Measurements from ENCODE around the gene CAPN5.

CAPN5 gene

DNA sequence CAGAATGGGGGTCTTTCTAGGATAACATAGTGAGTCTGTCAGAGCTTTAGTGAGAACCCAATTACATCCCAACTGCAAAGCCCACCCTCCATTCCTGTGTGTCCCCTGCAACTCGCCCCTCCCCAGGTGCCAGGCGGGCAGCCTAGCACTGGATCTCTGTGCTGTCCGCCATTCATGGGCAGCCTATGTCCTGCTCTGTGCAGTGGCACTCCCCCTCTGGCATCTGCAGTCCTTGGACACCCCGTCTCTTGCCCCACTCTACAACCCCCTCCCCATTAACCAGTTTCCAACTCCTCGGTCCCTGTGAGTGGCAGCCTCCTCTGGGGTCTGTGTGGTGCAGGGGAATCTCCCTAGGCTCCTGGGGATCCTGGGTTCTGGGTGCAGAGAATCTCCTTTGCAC lies 98.3 kb downstream of the CAPN5 start:
- Histone ChIP-seq H3K4me3 (ENCODE audit: low read length in 2 of 2) (no peak overlapping the region), H2BK5ac (ENCODE audit: low read length) (no peak overlapping the region), H3K4me2 (ENCODE audit: insufficient read depth, low read length, poor library complexity, severe bottlenecking) (no peak overlapping the region), H3K27me3 (ENCODE audit: control insufficient read depth in 3 of 3, insufficient read depth in 3 of 3, low read depth in 1 of 3, low read length in 3 of 3) (peaks cover 0 to 19% (median 0%) of the 10 kb centered on the region in 3 experiments), H3K23ac (ENCODE audit: low read depth, low read length, poor library complexity) (no peak overlapping the region), H3K4me1 (ENCODE audit: control insufficient read depth in 2 of 2, insufficient read depth in 1 of 2, low read depth in 1 of 2, low read length in 2 of 2) (peaks cover 0 to 1% of the 10 kb centered on the region in 2 donors), H2BK15ac (ENCODE audit: low read length) (no peak overlapping the region), H4K91ac (ENCODE audit: low read depth, low read length, poor library complexity) (no peak overlapping the region), H2BK12ac (ENCODE audit: low read length) (no peak overlapping the region), H3K27ac (replicated peaks; ENCODE audit: low read length) (no peak overlapping the region), H3K14ac (ENCODE audit: low read length) (no peak overlapping the region), H2AFZ (ENCODE audit: low read length) (no peak overlapping the region), H2AK5ac (ENCODE audit: low read depth, low read length) (peak overlapping the region; percentile 62), H2BK120ac (ENCODE audit: low read depth, low read length) (no peak overlapping the region), H3K18ac (ENCODE audit: low read length) (peak overlapping the region; percentile 83), H3K4ac (ENCODE audit: low read length) (no peak overlapping the region), H3K9me3 (replicated peaks in 1 of 2; ENCODE audit: control insufficient read depth in 2 of 2, insufficient read depth in 1 of 2, low read depth in 1 of 2, low read length in 2 of 2) (no peaks in the 10 kb centered on the region), H3K36me3 (replicated peaks in 1 of 2; ENCODE audit: control insufficient read depth in 2 of 2, insufficient read depth in 2 of 2, low read length in 2 of 2) (no peaks in the 10 kb centered on the region), H4K8ac (ENCODE audit: low read depth, low read length) (no peak overlapping the region), H3K9ac (ENCODE audit: low read depth, low read length, poor library complexity) (no peak overlapping the region), H3K79me1 (ENCODE audit: low read depth, low read length) (no peaks in the 10 kb centered on the region)
- DNase-seq (ENCODE audit: low spot score) = no peak
- no CpG with 5 or more reads among the region's 5 CpGs for WGBS, 2 donors (ENCODE audit: extremely low coverage in 2 of 2, insufficient read length in 2 of 2, insufficient replicate concordance in 1 of 2)

DNA sequence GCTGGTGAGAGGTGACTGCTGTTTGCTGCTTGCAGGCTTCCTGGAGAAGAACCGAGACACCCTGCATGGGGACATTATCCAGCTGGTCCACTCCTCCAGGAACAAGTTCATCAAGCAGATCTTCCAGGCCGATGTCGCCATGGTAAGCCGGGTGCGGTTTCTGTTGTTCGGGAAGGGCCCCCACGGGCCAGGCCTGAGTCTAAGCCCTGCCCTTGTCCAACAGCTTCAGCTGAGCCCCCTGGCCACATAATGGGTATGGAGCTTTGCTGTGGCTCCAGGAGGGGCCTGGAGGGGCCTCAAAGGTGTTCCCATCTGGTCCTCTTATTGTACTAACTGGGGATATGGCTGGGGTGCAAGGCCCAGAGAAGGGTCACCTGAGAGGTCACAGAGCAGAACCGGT lies 99.2 kb downstream of the CAPN5 start:
- Histone ChIP-seq H2BK5ac (ENCODE audit: low read length) (no peak overlapping the region), H3K14ac (ENCODE audit: low read length) (no peak overlapping the region), H4K91ac (ENCODE audit: low read depth, low read length, poor library complexity) (no peak overlapping the region), H3K9me3 (replicated peaks in 1 of 2; ENCODE audit: control insufficient read depth in 2 of 2, insufficient read depth in 1 of 2, low read depth in 1 of 2, low read length in 2 of 2) (no peaks in the 10 kb centered on the region), H3K18ac (ENCODE audit: low read length) (peak overlapping the region; percentile 21), H3K79me1 (ENCODE audit: low read depth, low read length) (no peaks in the 10 kb centered on the region), H3K36me3 (replicated peaks in 1 of 2; ENCODE audit: control insufficient read depth in 2 of 2, insufficient read depth in 2 of 2, low read length in 2 of 2) (no peaks in the 10 kb centered on the region), H3K4me1 (ENCODE audit: control insufficient read depth in 2 of 2, insufficient read depth in 1 of 2, low read depth in 1 of 2, low read length in 2 of 2) (peaks cover 0 to 11% of the 10 kb centered on the region in 2 donors), H2BK120ac (ENCODE audit: low read depth, low read length) (no peak overlapping the region), H3K27me3 (ENCODE audit: control insufficient read depth in 3 of 3, insufficient read depth in 3 of 3, low read depth in 1 of 3, low read length in 3 of 3) (peaks cover 0 to 9% (median 0%) of the 10 kb centered on the region in 3 experiments), H3K4me3 (ENCODE audit: low read length in 2 of 2) (no peak overlapping the region), H3K27ac (replicated peaks; ENCODE audit: low read length) (no peak overlapping the region), H3K4me2 (ENCODE audit: insufficient read depth, low read length, poor library complexity, severe bottlenecking) (no peak overlapping the region), H2BK15ac (ENCODE audit: low read length) (peak overlapping the region; percentile 59), H3K4ac (ENCODE audit: low read length) (no peak overlapping the region), H2AK5ac (ENCODE audit: low read depth, low read length) (no peak overlapping the region), H2AFZ (ENCODE audit: low read length) (no peak overlapping the region), H2BK12ac (ENCODE audit: low read length) (no peak overlapping the region), H3K9ac (ENCODE audit: low read depth, low read length, poor library complexity) (no peak overlapping the region), H3K23ac (ENCODE audit: low read depth, low read length, poor library complexity) (no peak overlapping the region), H4K8ac (ENCODE audit: low read depth, low read length) (no peak overlapping the region)
- no peak for DNase-seq (ENCODE audit: low spot score)
- no CpG with 5 or more reads among the region's 8 CpGs for WGBS, 2 donors (ENCODE audit: extremely low coverage in 2 of 2, insufficient read length in 2 of 2, insufficient replicate concordance in 1 of 2)

DNA sequence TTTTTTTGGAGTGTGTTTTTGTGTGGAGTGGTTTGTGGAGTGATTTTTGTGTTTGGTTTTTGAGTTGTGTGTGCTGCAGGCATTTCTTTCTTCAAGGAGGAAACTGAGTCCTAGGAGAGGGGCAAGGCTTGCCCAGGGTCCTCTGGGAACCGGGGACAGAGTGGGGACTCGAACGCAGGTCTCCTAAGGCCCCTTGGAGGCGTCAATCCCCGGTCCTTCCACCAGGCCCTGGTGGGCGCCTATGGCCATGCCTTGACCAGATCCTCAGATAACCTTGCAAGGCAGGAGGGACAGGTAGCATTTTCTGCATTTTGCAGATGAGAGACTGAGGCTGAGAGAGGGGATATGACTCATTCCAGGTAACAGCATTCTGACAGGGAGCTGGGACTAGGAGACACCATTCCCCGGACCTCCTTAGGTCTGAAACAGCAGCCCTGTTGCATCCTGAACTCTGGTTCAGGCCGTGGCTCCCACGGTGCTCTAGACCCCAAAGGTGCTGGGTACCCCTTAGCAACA lies 100.4 kb downstream of the CAPN5 start:
- Histone ChIP-seq H2AK5ac (ENCODE audit: low read depth, low read length) (peak overlapping the region; percentile 85), H3K4me3 (ENCODE audit: low read length in 2 of 2) (no peak overlapping the region), H3K27me3 (ENCODE audit: control insufficient read depth in 3 of 3, insufficient read depth in 3 of 3, low read depth in 1 of 3, low read length in 3 of 3) (no peaks in the 10 kb centered on the region), H3K4me1 (ENCODE audit: control insufficient read depth in 2 of 2, insufficient read depth in 1 of 2, low read depth in 1 of 2, low read length in 2 of 2) (peaks cover 5 to 19% of the 10 kb centered on the region in 2 donors), H3K18ac (ENCODE audit: low read length) (no peak overlapping the region), H3K36me3 (replicated peaks in 1 of 2; ENCODE audit: control insufficient read depth in 2 of 2, insufficient read depth in 2 of 2, low read length in 2 of 2) (no peaks in the 10 kb centered on the region), H3K4me2 (ENCODE audit: insufficient read depth, low read length, poor library complexity, severe bottlenecking) (no peak overlapping the region), H2BK5ac (ENCODE audit: low read length) (peak overlapping the region; percentile 49), H2BK15ac (ENCODE audit: low read length) (no peak overlapping the region), H4K91ac (ENCODE audit: low read depth, low read length, poor library complexity) (no peak overlapping the region), H3K14ac (ENCODE audit: low read length) (no peak overlapping the region), H3K9me3 (replicated peaks in 1 of 2; ENCODE audit: control insufficient read depth in 2 of 2, insufficient read depth in 1 of 2, low read depth in 1 of 2, low read length in 2 of 2) (no peaks in the 10 kb centered on the region), H2BK12ac (ENCODE audit: low read length) (peak overlapping the region; percentile 25), H4K8ac (ENCODE audit: low read depth, low read length) (no peak overlapping the region), H2AFZ (ENCODE audit: low read length) (no peak overlapping the region), H3K9ac (ENCODE audit: low read depth, low read length, poor library complexity) (peak overlapping the region; percentile 47), H3K4ac (ENCODE audit: low read length) (no peak overlapping the region), H3K23ac (ENCODE audit: low read depth, low read length, poor library complexity) (no peak overlapping the region), H2BK120ac (ENCODE audit: low read depth, low read length) (peak overlapping the region; percentile 32), H3K79me1 (ENCODE audit: low read depth, low read length) (no peaks in the 10 kb centered on the region), H3K27ac (replicated peaks; ENCODE audit: low read length) (no peak overlapping the region)
- no peak for DNase-seq (ENCODE audit: low spot score)
- no CpG with 5 or more reads among the region's 9 CpGs for WGBS, 2 donors (ENCODE audit: extremely low coverage in 2 of 2, insufficient read length in 2 of 2, insufficient replicate concordance in 1 of 2)

DNA sequence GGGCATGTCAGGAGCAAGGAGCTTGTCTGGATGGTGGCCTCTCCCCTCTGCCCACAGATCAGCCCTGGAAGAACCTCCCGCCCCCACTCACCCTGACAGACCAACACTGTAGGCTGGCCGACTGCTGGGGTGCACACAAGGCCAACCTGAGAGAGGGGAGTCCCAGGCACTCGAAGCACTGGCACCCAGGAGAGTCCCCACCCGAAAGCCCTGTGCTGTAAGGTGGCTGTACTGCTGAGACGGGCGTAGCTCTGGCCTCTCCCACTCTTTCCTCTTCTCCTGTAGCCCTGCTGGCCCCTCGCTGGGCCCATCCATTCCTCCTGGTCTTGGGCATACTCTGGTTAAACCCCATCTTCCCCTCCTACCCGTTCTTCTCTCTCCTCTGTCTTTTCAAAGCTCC lies 101.0 kb downstream of the CAPN5 start:
- no peak overlapping the region for H3K4me2 ChIP-seq (ENCODE audit: insufficient read depth, low read length, poor library complexity, severe bottlenecking)
- no CpG with 5 or more reads among the region's 8 CpGs for WGBS, 2 donors (ENCODE audit: extremely low coverage in 2 of 2, insufficient read length in 2 of 2, insufficient replicate concordance in 1 of 2)

More for the DNA sequence above, 101.0 kb downstream of the CAPN5 start:
- Histone ChIP-seq H3K27me3 (ENCODE audit: control insufficient read depth in 3 of 3, insufficient read depth in 3 of 3, low read depth in 1 of 3, low read length in 3 of 3) (no peaks in the 10 kb centered on the region), H3K9ac (ENCODE audit: low read depth, low read length, poor library complexity) (no peak overlapping the region), H3K9me3 (replicated peaks in 1 of 2; ENCODE audit: control insufficient read depth in 2 of 2, insufficient read depth in 1 of 2, low read depth in 1 of 2, low read length in 2 of 2) (no peaks in the 10 kb centered on the region), H2AFZ (ENCODE audit: low read length) (no peak overlapping the region), H2BK120ac (ENCODE audit: low read depth, low read length) (peak overlapping the region; percentile 32), H3K79me1 (ENCODE audit: low read depth, low read length) (no peaks in the 10 kb centered on the region), H2BK5ac (ENCODE audit: low read length) (peak overlapping the region; percentile 49), H2BK12ac (ENCODE audit: low read length) (peak overlapping the region; percentile 25), H2AK5ac (ENCODE audit: low read depth, low read length) (peak overlapping the region; percentile 85), H3K4me1 (ENCODE audit: control insufficient read depth in 2 of 2, insufficient read depth in 1 of 2, low read depth in 1 of 2, low read length in 2 of 2) (peaks cover 11 to 25% of the 10 kb centered on the region in 2 donors), H3K23ac (ENCODE audit: low read depth, low read length, poor library complexity) (peak overlapping the region; percentile 13), H3K14ac (ENCODE audit: low read length) (no peak overlapping the region), H3K4ac (ENCODE audit: low read length) (no peak overlapping the region), H4K91ac (ENCODE audit: low read depth, low read length, poor library complexity) (no peak overlapping the region), H3K27ac (replicated peaks; ENCODE audit: low read length) (no peak overlapping the region), H3K36me3 (replicated peaks in 1 of 2; ENCODE audit: control insufficient read depth in 2 of 2, insufficient read depth in 2 of 2, low read length in 2 of 2) (no peaks in the 10 kb centered on the region), H3K18ac (ENCODE audit: low read length) (peak overlapping the region; percentile 78), H4K8ac (ENCODE audit: low read depth, low read length) (no peak overlapping the region), H3K4me3 (ENCODE audit: low read length in 2 of 2) (no peak overlapping the region), H2BK15ac (ENCODE audit: low read length) (no peak overlapping the region)
- no peak for DNase-seq (ENCODE audit: low spot score)

All from neuronal stem cell (in vitro differentiated cells).